GM12874 (cell line): ENCODE data around the gene ADCYAP1R1.

ENCODE experiments used
- TF ChIP-seq, protein P1 (sequence below): IDR thresholded peaks from 2 replicates; pipeline ENCODE4 v1.5.1; 2011; ENCODE audit warnings: low read depth, mild to moderate bottlenecking, control low read depth, low read length, moderate library complexity; ENCODE audit not compliant: insufficient read depth

Gene ADCYAP1R1

DNA sequence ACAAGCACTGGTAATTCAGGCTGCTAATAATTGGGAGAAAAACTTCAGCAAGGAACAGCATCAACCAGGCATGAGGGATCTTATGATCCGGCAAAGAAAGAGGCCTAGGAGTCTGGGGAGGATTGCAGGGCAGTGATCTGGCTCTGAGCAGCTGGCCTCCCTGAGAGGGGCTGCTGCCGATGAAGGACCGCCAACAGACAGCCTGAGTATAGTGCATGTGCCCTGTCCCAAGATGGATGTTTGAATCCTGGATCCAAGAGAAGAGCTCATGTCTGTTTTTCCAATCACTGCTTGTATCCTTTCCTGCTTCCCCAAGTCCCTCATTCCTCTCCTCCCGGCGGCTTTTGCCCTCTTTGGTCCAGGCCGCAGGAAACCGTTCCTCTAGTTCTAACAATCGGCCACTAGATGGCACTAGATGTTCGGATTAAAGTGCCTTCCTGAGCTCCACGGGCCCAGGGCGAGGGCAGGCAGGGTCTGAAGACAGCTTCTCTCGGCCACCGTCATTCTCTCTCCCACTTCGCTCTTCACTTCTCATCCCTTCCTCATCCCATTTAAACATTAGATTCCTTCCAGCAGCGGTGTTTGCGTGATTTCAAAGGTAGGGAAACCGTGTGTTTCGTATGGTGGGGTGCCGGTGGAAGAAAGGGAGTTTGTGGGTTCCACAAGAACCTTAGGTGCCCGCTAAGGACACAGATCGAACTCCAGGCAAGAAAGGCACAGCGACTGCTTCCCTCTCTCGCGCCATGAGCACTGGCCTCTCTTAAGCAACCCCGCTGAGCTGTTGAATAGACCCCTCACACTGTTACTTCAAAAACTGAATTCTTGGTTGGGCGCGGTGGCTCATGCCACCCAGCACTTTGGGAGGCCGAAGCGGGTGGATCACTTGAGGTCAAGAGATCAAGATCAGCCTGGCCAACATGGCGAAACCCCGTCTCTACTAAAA is 82.4 kb downstream of the ADCYAP1R1 start:
- TF ChIP-seq, protein P1, sequence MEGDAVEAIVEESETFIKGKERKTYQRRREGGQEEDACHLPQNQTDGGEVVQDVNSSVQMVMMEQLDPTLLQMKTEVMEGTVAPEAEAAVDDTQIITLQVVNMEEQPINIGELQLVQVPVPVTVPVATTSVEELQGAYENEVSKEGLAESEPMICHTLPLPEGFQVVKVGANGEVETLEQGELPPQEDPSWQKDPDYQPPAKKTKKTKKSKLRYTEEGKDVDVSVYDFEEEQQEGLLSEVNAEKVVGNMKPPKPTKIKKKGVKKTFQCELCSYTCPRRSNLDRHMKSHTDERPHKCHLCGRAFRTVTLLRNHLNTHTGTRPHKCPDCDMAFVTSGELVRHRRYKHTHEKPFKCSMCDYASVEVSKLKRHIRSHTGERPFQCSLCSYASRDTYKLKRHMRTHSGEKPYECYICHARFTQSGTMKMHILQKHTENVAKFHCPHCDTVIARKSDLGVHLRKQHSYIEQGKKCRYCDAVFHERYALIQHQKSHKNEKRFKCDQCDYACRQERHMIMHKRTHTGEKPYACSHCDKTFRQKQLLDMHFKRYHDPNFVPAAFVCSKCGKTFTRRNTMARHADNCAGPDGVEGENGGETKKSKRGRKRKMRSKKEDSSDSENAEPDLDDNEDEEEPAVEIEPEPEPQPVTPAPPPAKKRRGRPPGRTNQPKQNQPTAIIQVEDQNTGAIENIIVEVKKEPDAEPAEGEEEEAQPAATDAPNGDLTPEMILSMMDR, result peak; percentile 61

DNA sequence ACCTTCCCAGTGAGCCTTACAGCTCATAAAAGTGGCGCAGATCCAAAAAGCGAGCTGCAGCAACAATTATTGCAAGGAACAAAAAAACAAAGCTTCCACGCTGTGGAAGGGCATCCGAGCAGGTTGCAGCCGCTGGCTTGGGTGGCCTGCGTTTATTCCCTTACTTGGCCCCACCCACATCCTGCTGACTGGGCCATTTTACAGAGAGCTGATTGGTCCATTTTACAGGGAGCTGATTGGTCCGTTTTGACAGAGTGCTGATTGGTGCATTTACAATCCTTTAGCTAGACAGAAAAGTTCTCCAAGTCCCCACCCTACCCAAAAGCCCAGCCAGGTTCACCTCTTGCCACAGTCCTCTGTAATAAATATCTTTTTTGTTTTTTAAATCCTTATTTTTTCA is 85.1 kb downstream of the ADCYAP1R1 start:
- TF ChIP-seq, protein P1, result no peak

DNA sequence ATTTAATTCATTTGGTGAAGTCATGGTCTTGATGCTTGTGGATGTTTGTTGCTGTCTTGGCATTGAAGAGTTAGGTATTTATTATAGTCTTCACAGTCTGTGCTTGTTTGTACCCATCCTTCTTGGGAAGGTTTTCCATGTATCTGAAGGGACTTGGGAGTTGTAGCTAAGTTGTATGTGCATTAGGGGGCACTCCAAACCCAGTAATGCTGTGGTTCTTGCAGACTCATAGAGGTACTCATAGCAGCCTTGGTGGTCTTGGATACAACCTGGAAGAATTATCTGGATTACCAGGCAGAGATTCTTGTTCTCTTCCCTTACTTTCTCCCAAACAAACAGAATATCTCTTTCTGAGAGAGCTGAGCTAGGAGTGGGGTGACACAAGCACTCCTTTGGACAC is 93.2 kb downstream of the ADCYAP1R1 start:
- TF ChIP-seq, protein P1, result no peak

DNA sequence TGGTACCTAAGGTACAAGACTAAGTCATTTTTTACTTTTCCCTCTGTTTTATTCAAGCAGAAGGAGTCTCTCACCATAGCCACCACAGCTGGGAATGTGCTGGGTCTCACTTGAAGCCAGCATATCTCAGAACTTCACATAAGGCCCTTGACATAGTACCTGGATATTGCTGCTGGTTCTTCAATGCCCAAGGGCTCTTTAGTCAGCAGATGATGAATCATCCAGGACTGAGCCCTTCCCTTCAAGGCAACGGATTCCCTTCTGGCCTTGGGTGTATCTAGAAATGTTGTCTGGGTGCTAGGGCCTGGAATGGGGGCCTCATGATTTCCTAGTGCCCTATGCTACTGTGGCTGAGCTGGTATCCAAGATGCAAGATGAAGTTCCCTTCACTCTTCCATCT is 93.9 kb downstream of the ADCYAP1R1 start:
- TF ChIP-seq, protein P1, result no peak

GRCh38 chr7:31146538-31146937 is 94.4 kb downstream of the ADCYAP1R1 start:
- TF ChIP-seq, protein P1, result no peak

DNA sequence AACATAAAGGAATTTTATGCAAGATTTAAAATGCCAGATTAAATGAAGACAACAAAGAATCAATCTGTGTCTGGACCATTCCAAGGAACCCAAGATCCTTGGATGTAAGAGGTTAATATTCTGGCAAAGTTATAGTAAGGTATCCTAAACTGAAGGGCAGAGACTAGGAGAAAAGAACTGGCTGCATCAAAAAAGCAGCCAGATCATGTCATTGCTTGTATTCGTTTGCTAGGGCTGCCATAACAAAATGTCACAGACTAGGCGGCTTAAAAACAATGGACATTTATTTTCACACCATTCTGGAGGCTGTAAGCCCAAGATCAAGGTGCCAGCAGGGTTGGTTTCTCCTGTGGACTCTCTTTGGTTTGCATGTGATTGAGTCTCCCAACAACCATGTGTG is 99.7 kb downstream of the ADCYAP1R1 start:
- TF ChIP-seq, protein P1, result no peak

DNA sequence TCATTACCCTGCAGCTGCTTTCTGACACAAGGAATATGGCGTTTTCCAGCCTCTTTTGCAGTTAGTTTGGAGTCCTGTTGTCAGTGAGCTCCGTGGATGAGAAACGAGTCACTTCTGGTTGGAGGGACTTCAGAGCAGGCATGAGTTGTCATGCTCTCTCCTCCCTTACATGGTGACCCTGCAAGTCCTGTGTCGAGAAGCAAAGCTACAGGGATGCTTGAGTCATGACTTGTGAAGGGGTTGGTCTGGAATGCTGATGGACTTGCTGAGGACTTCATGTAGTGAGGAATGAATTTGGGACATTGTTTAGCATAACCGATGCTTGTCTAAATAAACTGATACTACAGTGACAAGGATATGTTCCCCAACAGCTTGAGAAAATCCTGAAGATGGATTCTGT is 108.8 kb downstream of the ADCYAP1R1 start:
- TF ChIP-seq, protein P1, result no peak
